GM12874 (cell line): ENCODE data around the gene NAT14.

Source experiments
- TF ChIP-seq, protein P1 (sequence below): IDR thresholded peaks from 2 replicates; pipeline ENCODE4 v1.5.1; 2011; ENCODE audit warnings: low read depth, mild to moderate bottlenecking, control low read depth, low read length, moderate library complexity; ENCODE audit not compliant: insufficient read depth

The NAT14 gene, protein sequence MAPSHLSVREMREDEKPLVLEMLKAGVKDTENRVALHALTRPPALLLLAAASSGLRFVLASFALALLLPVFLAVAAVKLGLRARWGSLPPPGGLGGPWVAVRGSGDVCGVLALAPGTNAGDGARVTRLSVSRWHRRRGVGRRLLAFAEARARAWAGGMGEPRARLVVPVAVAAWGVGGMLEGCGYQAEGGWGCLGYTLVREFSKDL

DNA sequence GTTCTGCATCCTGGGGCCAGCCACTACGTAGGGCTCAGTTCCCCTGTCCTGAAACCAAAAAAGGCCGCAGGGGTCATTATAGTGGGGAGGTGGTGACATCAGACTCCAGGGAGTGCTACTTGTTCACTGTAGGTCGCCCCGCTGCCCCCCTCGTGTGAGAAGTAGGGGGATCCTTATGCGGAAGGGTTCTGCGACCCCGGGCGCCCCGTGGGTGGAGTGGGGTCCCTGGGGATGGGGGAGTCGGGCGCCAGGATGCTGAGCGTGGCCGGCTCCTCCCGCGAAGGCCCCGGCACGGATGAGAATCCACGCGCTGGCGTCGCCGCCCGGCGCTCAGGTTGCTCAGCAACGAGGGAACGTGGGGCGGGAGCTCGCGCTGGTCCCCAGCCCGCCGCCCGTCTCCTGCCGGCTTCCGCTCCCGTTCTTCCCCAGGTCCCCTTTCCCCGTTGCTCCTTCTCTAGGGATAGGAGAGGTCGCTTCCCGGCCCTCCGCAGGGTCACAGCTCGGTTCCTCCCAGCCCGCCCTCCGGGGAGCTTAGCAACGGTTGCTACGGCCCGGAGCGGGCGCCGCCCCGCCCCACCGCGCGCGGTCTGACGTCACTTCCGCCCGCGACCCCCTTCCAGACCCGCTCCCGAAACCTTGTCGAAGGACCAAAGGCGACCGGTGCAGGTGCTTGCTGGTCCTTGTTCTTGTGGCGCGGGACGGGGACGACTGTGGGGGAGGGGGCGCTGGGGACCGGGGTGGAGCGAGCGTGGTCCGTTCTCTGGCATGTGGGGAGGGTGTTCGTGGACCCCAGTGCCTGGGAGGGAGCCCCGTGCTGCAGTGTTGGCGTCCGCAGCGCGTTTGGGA lies at the start of gene NAT14:
NAT14 (plus strand) TSS at position 596 of the 846 bp plus-strand sequence. CDS start 521 bp downstream, outside the sequence.
- TF ChIP-seq, protein P1, sequence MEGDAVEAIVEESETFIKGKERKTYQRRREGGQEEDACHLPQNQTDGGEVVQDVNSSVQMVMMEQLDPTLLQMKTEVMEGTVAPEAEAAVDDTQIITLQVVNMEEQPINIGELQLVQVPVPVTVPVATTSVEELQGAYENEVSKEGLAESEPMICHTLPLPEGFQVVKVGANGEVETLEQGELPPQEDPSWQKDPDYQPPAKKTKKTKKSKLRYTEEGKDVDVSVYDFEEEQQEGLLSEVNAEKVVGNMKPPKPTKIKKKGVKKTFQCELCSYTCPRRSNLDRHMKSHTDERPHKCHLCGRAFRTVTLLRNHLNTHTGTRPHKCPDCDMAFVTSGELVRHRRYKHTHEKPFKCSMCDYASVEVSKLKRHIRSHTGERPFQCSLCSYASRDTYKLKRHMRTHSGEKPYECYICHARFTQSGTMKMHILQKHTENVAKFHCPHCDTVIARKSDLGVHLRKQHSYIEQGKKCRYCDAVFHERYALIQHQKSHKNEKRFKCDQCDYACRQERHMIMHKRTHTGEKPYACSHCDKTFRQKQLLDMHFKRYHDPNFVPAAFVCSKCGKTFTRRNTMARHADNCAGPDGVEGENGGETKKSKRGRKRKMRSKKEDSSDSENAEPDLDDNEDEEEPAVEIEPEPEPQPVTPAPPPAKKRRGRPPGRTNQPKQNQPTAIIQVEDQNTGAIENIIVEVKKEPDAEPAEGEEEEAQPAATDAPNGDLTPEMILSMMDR: no peak

DNA sequence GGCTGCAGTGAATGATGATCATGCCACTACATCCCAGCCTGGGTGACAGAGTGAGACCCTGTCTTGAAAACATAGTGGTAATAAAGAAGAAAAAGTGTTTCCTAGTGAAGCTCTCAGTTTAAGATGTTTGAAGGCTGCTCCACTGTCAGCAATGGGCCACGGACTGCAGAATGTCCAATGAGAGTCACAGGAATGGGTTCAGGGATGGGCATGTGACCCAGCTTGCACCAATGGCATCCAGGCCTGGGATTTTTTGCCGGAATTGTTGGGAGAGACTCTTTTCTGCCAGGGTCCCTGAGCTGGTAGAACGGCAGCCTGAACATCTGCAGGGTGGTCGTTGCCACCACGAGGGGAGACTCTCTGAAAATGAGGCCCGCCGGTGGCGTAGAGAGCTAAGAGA lies 48.1 kb upstream of the NAT14 start:
- TF ChIP-seq, protein P1: no peak

DNA sequence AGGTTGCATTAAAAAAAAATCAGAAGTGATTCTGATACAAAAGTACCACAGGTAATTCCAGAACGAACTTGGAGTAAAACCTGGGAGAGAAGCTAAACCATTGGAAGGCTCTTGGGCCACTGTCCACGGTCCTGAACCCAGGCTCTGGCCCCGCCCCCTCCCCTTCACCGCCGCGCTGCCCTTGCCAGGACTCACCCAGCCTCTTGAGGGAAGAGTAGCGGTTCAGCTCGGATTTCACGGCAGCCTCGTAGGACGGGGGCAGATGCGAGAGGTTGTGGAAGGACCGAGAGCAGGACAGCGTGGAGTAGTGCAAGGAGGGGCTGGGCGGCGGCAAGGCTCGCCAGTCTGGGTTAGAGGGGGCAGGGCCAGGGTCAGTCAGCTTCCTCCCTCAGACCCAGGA lies 47.6 kb upstream of the NAT14 start:
- TF ChIP-seq, protein P1: no peak

DNA sequence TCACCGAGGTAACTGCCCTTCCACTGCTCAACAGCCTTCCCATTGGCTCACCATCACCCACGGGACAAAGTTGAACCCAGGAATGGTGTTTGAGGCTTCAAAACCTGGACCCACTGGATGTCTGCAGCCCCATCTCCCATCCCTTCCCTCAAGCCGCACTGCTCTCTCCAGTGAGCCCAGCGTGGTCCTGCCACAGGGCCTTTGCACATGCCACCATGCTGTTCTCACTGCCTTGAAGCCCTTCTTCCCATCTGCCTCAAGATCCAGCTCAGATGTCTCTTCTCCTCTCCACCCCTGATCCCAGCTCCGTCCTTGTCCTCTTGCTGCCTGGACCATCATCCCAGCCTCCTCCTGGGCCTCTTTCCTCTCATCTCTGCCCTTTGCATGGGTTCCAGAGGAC lies 45.9 kb upstream of the NAT14 start:
- TF ChIP-seq, protein P1: no peak

DNA sequence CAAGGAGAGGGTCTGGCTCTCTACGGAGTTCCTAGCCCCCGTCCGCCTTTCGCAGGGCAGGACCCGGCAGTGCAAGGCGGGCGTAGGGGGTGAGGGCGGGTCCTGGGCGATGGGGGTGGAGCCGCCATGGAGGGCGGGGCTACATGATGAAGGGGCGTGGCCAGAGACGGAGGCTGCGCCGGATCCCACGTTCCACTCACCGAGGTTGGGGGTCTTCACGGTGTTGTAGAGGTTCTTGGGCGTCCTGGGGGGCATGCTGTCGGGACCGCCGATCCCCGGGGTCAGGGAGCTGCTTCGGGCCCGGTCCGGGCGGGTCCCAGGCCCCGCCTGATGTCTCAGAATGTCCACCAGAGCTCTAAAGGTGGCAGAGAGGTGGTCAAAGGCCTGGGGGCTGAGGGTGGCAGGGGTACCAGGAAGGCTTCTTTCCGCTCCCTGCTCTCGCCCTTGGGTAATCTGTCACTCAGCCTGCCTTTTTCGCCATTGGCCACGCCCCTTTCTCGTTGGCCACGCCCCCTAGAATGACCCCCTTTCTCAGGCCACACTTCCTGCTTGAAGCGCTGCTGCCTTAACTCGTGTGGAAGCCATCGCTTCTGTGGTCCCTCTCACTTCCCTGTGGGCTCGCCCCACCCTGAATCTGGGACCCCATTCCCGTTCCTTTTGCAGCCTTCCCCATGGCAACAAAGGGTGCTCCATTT lies 44.4 kb upstream of the NAT14 start:
- TF ChIP-seq, protein P1: no peak

DNA sequence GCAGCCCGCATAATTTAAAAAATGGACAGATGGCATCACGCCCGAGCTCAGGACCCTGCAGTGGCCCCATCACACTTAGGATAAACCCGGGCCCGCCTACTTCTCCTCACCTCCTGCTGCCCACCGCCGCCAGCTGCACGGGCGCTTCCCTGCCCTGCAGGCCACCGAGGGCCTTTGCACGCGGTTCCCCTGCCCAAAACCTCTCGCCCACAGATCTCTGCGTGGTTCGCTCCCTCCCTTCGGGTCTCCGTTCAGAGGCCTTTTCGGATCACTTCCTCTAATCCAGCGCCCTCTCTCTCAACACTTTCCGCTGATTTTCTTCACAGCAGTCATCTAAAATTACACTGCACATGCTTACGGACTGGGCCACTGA lies 43.7 kb upstream of the NAT14 start:
- TF ChIP-seq, protein P1: no peak

DNA sequence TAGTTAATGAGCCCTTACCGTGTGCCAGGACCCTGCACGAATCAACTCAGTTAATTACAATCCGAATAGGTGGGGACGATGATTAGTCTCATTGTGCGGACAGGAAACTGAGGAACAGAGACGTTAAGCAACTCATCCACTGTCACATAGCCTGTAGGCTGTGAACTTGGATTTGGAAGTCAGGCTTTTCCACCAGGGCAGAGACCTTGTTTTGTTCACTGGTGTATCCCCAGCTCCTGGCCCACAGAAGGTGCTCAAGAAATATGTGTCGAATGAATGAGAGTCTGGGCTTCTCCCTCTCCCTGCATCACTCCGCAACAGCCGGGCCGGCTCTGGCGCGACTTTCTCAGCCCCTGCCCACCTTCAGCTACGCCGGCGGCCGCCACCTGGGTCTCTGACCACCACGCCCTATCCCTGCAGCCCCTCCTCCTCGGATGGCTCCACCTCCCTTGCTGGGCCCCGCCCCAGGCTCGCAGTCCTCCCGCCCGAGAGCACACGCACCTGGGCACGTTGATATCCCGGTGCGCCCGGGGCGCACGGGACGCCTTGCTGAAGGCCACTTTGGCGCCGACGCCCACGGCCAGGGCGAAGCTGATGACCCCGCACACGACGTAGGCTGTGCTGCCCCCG lies 43.2 kb upstream of the NAT14 start:
- TF ChIP-seq, protein P1: no peak
